ENCODE results near the gene SLCO4A1. TPM values are rescaled to one million over a fixed set of nuclear protein-coding genes. Genes with fewer than 3 reads are reported as not detected.

The SLCO4A1 gene
- total and polyA plus RNA-seq, 2 experiments from 2014 or later, result 25.8 to 99.0 TPM

DNA sequence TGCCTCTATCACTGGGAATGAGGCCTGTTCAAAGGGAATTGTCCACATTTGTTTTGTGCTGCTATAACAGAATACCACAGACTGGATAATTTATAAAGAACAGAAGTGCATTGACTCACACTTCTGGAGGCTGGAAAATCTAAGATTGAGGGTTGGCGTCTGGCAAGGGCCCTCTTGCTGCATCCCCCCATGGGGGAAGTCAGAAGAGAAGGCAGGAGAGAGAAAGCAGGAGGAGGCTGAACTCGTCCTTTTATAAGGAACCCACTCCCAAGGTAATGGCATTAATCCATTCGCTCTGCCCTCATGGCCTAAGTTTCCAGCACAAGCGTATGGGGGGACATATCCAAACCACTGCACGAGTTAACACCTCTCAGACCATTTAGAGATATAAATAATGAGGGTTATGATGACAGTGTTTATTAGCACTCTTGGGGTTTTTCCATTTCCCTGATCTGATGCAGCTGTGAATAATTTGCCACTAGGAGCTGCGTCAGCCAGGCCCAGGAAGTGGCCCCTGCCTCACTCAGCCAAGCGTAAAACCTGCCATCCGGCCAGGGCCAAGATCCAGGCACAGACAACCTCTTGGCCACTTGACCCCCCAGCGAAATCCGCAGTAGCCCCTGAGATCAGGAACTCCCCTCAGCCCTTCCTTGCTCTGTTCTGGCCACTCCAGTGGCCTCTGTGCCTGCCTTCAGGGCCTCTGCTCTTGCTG lies 14.2 kb upstream of the SLCO4A1 start:
- Histone ChIP-seq H3K27me3 (no peaks in the 10 kb centered on the region), H2AFZ (no peak overlapping the region), H3K4me1 (ENCODE audit: insufficient read depth) (peaks cover 16% of the 10 kb centered on the region), H3K9me2 (replicated peaks; ENCODE audit: insufficient read depth) (no peaks in the 10 kb centered on the region), H3K4me3 (no peak overlapping the region), H3K36me3 (replicated peaks; ENCODE audit: insufficient read depth, low read depth) (no peaks in the 10 kb centered on the region), H3K4me2 (no peak overlapping the region), H4K20me1 (ENCODE audit: insufficient read depth, poor library complexity, severe bottlenecking) (no peaks in the 10 kb centered on the region), H3K27ac (peak overlapping the region; percentile 31), H3K9me3 (ENCODE audit: low read depth) (no peaks in the 10 kb centered on the region), H3K79me2 (no peaks in the 10 kb centered on the region)
- 72% methylated on average over 10 of the region's 10 CpGs for WGBS (ENCODE audit: low lambda C conversion rate, missing lambda C conversion rate)
- DNase-seq (ENCODE audit: low spot score), result no peak
- TF ChIP-seq, protein P1, sequence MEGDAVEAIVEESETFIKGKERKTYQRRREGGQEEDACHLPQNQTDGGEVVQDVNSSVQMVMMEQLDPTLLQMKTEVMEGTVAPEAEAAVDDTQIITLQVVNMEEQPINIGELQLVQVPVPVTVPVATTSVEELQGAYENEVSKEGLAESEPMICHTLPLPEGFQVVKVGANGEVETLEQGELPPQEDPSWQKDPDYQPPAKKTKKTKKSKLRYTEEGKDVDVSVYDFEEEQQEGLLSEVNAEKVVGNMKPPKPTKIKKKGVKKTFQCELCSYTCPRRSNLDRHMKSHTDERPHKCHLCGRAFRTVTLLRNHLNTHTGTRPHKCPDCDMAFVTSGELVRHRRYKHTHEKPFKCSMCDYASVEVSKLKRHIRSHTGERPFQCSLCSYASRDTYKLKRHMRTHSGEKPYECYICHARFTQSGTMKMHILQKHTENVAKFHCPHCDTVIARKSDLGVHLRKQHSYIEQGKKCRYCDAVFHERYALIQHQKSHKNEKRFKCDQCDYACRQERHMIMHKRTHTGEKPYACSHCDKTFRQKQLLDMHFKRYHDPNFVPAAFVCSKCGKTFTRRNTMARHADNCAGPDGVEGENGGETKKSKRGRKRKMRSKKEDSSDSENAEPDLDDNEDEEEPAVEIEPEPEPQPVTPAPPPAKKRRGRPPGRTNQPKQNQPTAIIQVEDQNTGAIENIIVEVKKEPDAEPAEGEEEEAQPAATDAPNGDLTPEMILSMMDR (IDR thresholded peaks at IDR 0.05; ENCODE audit: poor library complexity), result no peak
- no peak for TF ChIP-seq EZH2 (IDR thresholded peaks at IDR 0.05; ENCODE audit: borderline replicate concordance)
- TF ChIP-seq EZH2phosphoT487 (IDR thresholded peaks at IDR 0.05; ENCODE audit: low read depth, severe bottlenecking, unreplicated experiment), result no peak

DNA sequence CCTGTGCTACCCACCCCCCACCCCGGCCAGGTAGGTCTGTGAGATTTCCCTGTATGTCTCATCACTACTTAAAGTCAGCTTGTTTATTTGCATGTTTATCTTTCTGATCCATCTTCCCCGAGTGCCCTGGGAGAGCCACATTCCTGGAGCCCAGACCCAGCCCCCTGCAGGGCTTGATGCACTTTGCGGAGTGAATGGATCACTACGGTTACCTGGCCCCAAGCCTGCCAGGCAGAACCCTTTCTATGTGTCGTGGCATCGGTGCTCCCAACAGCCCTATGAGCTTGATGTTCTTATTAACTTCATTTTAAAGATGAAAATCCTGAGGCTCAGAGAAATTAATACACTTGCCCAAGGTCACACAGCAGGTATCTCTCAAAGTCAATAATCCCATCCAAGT lies 13.6 kb upstream of the SLCO4A1 start:
- H2AFZ ChIP-seq, result no peak overlapping the region
- no peak for DNase-seq (ENCODE audit: low spot score)
- TF ChIP-seq EZH2 (IDR thresholded peaks at IDR 0.05; ENCODE audit: borderline replicate concordance), result no peak
- TF ChIP-seq, protein P1 (IDR thresholded peaks at IDR 0.05; ENCODE audit: poor library complexity), result no peak
- TF ChIP-seq EZH2phosphoT487 (IDR thresholded peaks at IDR 0.05; ENCODE audit: low read depth, severe bottlenecking, unreplicated experiment), result no peak
- no peaks in the 10 kb centered on the region for H3K79me2 ChIP-seq
- H3K4me2 ChIP-seq, result no peak overlapping the region
- H3K27ac ChIP-seq, result no peak overlapping the region
- H3K27me3 ChIP-seq, result no peaks in the 10 kb centered on the region
- no peaks in the 10 kb centered on the region for H3K36me3 ChIP-seq (replicated peaks; ENCODE audit: insufficient read depth, low read depth)
- H3K4me3 ChIP-seq, result no peak overlapping the region
- no peaks in the 10 kb centered on the region for H3K9me3 ChIP-seq (ENCODE audit: low read depth)
- WGBS (ENCODE audit: low lambda C conversion rate, missing lambda C conversion rate), result 49% methylated on average over 6 of the region's 6 CpGs
- H3K9me2 ChIP-seq (replicated peaks; ENCODE audit: insufficient read depth), result no peaks in the 10 kb centered on the region
- H4K20me1 ChIP-seq (ENCODE audit: insufficient read depth, poor library complexity, severe bottlenecking), result no peaks in the 10 kb centered on the region
- peaks cover 16% of the 10 kb centered on the region for H3K4me1 ChIP-seq (ENCODE audit: insufficient read depth)

DNA sequence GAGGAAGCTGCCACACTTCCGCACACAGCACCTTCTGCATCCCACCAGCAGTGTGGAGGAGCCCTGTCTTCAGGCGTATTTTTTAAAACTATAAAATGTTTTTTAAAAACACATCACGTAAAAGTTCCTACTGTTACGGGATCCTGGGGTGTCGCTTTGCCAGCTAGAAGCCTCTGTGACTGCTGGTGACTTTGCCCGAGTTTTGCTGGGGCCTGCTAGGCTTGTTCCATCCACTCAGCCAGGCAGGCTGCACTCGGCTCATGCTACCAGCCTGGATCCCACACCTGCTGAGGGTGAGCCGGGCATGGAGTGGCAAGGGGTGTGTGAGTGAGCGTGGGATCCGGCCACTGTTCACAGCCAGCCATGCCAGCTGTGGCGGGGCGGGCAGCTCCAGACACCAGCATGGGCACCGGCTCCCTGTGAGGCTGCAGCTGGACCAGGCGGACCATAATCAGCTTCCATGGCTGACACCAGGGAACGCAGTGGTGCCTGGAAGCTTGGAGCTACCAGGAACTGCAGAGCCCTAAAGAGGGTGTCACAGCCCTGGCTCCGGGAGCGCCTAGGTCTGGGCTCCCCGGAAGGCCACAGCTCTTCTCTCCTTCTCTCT lies 12.3 kb upstream of the SLCO4A1 start:
- H3K27me3 ChIP-seq, result no peaks in the 10 kb centered on the region
- no peaks in the 10 kb centered on the region for H3K36me3 ChIP-seq (replicated peaks; ENCODE audit: insufficient read depth, low read depth)
- WGBS (ENCODE audit: low lambda C conversion rate, missing lambda C conversion rate), result 94% methylated on average over 17 of the region's 18 CpGs
- H3K4me2 ChIP-seq, result no peak overlapping the region
- no peak overlapping the region for H3K4me3 ChIP-seq
- no peaks in the 10 kb centered on the region for H3K79me2 ChIP-seq
- TF ChIP-seq, protein P1 (IDR thresholded peaks at IDR 0.05; ENCODE audit: poor library complexity), result no peak
- TF ChIP-seq EZH2 (IDR thresholded peaks at IDR 0.05; ENCODE audit: borderline replicate concordance), result no peak
- no peak for TF ChIP-seq EZH2phosphoT487 (IDR thresholded peaks at IDR 0.05; ENCODE audit: low read depth, severe bottlenecking, unreplicated experiment)
- no peaks in the 10 kb centered on the region for H3K9me2 ChIP-seq (replicated peaks; ENCODE audit: insufficient read depth)
- H3K27ac ChIP-seq, result no peak overlapping the region
- no peaks in the 10 kb centered on the region for H3K9me3 ChIP-seq (ENCODE audit: low read depth)
- no peaks in the 10 kb centered on the region for H4K20me1 ChIP-seq (ENCODE audit: insufficient read depth, poor library complexity, severe bottlenecking)
- H3K4me1 ChIP-seq (ENCODE audit: insufficient read depth), result peaks cover 24% of the 10 kb centered on the region
- DNase-seq (ENCODE audit: low spot score), result no peak
- no peak overlapping the region for H2AFZ ChIP-seq
